GM19035 (cell line): ENCODE measurements around the gene BTBD16.

Experiments used
- ATAC-seq: cut with Tn5 transposase; IDR thresholded peaks from one replicate; pipeline ENCODE4 v1.9.1; 2021; ENCODE audit not compliant: unreplicated experiment

Gene BTBD16

DNA sequence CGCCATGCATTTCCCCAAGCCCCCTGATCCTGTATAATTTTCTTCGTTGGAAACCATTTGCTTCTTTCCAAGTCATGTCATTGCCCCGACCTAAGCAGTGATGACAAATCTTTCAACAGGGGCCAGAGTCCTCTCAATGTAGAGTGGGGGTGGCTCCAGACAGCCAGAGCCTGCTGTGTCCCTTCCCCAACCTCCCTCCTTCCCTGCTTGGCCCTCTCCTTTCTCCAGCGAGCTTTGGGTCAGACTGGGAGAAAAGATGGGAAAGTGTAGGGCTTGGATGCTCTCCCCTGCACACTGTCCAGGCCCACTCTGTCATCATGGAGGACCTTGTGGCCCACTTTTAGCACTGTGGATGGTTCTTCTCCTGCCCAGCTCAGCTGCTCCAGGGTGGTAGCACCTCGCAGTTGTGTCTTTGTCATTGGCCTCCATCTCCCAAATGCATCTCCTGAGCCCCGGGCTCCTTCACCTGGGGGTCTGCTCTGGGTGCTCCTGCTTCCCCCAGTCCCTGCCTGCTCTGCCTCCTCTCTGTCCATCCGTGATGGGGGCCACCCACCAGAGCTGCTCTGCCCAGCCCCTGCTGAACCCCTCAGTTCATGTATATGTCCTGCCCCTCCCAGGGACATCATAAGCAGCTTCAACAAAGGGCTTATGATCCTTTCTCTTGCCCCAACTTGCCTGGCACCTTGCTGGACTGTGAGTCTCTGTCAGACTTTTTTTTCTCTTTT lies 37.5 kb downstream of the BTBD16 start:
- no peak for ATAC-seq

DNA sequence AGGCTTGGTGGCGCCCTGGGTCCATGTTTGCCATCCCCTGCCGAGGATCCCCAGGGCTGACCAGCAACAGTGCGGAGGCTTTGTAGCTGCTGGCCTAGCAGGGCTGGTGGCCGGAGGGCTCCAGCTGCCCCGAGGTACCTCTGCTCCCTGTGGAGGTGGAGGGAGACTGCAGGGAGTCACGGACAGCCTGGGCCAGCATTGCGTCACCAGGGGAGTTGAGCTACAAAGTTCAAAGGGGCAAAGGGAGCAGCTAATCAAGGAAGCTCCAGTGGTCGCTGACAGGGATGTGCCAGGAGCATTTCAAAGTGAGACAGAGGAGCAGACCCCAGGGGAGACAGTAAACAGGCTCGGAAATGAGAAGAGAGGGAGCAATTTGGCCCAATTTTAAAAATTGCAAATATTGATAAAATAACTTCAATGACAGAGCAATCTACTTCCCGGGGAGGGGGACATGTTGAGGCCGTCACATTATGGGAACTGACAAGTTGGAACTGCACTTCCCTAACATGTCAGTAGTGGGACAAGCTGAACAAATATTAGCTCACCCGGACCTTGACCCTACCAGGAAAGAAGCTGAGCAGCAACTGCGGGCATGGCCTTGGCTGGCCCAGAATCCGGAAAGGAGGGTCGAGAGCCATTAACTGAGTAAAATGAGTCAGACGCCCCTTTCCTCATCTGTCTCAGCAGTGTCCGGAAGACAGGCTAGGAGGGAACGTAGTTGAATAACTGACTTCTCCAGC lies 39.4 kb downstream of the BTBD16 start:
- no peak for ATAC-seq

DNA sequence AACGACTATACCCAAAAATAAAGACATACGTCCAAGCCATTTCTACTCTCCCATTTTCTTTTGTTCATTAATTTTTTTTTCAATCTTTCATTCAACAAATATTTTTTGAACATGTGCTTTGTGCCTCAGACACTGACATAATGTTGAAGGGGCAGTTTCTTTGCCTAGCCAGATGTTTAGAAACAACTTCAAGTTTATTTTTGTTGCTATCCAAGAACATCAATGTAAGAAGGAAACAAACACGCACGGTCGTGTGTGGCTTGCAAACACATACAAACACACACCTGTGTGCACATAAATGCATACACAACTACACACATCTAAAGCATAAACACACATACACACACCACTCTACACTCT lies 39.9 kb downstream of the BTBD16 start:
- no peak for ATAC-seq

DNA sequence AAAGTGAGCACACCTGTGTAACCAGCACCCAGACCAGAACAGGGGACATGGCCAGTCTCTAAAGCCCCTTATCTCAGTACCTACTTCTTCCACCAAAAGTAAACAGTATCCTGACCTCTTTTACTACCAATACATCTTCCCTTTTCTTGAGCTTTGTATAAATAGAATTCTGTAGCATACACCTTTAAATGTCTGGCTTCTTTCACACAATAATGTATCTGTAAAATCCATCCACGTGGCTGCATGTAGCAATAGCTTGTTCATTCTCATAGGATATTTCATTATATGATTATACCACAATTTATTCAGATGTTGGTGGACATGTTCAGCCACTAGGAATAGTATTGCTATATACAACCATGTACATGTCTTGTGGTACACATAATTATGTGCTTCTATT lies 40.6 kb downstream of the BTBD16 start:
- ATAC-seq: no peak

DNA sequence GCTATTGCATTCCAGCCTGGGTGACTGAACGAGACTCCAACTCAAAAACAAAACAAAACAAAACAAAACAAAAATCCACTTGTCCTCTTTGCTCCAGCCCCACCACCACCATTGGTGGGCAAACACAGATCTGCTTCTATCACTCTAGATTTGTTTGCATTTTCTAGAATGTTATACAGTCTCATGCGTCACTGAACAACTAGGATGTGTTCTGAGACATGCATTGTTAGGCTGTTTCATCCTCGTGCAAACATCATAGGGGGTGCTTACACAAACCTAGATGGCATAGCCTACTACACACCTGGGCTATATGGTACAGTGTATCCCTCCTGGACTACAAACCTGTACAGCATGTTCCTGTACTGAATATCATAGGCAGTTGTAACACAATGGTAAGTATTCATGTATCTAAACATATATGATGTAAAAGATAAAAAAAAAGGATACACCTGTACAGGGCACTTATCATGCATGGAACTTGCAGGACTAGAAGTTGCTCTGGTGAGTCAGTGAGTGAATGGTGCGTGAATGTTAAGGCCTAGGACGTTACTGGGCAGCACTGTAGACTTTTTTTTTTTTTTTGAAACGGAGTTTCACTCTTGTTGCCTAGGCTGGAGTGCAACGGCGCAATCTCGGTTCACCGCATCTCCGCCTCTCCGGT lies 45.3 kb downstream of the BTBD16 start:
- no peak for ATAC-seq

DNA sequence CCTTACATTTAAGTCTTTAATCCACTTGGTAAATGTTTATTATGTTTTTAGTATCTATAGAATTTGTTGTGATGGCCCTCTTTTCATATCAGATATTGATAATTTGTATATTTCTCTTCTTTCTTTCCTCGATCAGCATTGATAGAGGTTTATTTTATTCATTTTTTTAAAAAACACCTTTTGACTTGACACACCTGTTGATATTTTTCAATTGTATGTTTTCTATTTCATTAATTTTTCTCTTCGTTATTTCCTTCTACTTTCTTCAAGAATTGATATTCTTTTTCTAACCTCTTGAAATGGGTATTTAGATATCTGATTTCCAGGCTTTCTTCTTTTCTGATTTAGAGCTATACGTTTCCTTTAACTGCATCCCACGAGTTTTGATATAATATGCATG lies 50.9 kb downstream of the BTBD16 start:
- no peak for ATAC-seq

DNA sequence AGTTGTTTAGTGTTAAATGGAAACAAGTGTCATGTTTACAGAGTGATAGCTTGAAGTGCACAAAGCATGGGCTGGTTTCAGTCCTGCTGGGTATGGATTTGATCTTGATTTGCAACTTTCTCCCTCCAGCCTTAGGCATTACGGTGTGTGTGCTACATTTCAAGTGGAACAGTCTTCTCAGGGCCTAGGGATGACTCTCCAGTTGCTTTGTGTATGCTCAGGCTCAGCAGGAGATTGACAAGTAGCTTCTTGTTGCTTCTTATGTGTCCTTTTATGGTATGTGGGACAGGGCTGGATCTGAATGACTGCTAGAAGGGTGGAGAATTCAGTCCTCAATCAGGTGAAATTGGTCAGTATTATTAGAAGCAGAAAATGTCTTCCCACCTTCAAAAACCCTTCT lies 52.1 kb downstream of the BTBD16 start:
- ATAC-seq: no peak

DNA sequence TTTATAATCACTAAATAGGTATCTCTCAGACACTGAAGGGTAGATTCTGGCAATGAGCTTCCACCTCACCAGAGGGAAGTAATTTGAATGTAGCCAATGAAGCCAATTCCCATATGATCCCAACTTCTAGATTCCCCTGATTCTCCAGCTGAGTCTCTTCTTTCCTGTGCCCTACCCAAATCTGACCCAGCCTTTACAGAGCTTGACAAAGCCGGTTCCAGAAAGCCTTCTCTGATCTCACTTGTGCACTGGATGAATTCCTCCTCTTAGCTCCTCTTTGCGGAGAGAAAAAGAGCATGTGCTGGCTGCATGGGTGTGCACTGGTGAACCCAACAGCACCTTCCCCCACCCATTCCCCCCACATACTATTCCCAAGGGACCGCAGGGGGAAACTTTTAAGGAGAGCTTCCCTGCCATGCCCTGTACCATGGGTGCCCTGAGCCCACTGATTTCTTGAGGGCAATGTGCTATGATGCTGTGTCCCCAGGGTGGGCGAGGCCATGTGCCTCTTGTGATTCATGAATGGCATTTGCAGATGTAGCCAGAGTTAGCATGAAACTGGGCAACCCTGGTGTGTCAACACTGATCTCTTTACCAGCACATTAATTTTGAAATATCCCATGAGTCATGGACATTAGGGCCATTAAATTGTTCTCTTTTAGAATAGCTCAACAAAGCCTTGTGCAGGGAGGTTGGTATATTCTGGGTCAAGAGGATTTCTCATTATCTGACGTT lies 53.0 kb downstream of the BTBD16 start:
- ATAC-seq: no peak

DNA sequence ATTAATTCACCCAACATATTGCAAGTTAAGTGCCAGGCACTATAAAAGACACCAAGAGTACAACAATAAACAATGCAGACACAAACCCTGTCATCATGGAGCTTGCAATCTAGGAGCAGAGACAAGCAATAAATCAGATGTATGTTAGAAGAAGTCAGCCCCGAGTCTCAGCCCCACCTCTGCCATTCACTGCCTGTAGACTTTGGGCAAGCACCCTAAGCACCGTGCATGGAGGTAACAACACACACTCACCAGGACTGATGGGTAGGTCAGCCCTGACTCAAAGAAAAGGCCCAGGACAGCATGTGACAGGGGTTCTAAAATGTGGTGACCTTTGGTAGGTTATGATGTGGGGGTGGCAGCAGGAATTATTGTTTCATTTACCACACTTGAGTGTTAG lies 54.1 kb downstream of the BTBD16 start:
- ATAC-seq: no peak

DNA sequence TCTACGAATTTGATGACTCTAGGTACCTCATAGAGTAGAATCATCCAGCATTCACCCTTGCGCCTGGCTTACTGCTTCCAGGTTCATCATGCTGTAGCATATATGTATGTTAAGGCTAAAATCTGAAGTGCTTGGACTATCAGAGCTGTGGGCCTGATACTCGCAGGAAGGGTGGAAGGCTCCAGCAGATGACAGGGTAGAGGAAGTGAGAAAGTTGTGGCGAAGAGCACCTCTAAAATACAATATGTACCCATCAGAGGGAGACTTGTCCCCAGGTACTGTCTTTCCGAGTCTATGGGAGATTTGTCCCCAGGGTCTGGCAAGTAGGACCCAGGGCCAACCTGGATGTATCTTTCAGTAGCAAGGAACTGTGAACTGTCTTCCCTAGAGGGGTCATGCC lies 55.3 kb downstream of the BTBD16 start:
- no peak for ATAC-seq

DNA sequence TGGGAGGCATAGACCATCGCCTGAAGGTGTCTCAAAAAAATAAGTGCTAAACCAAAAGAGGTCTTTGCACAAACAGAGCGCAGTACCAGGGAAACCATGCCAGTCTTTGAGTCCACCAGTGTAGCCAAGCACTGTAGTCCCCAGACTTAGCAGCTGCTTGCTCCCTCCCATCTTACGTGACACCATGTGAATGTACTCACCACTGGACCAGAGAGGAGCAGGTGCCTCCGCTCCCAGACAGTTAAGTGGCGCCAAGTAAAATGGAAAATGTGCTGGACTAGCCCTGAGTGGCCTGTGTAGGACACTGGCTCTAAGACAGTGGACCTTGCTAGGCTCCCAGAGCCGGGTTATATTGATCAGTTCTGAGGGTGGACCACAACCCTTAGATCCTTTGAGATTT lies 55.7 kb downstream of the BTBD16 start:
- no peak for ATAC-seq

DNA sequence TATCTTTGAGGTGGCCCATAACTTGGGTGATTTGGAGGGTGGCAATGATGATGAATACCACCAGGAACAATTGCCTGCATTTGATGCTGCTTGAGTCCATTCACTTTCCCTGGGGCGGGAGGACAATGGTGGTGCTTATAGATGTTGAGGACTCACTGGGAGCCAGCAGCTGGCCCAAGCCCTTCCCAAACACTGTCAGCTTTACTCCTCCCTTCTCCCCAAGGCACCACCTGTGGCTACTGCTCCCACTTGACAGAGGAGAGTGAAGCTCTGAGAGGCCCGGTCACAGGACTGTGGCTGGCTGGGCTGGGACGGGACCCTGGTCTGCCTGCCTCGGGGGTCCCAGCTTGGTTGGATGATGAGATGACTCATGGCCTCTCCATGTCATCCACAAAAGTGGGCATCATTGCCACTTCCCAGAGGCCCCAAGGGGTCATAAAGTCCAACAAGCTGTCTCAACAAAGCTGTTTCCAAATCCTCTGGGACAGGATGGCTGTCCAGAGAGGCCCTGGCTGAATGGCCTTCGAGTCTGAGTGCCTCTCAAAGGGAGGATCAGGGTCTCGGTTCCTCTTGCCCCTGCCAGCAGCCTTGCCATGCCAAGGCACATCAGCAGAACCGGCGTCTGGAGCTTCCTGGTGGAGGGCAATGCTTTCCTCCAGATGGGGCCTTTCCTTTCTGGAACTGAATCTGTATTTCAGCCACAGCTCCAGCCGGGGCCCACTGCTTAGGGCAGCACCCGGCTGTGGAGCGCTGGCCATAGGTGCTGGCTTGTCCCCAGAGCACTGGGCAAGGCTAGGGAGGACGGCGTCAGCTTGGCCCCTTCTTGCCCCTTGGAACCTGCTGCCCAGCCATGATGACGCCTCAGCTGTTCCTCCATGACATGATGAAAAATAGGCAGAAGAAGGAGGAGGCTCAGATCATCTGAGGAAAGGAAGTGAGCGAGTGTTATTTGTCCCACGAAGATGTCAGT lies 56.4 kb downstream of the BTBD16 start:
- ATAC-seq: no peak

DNA sequence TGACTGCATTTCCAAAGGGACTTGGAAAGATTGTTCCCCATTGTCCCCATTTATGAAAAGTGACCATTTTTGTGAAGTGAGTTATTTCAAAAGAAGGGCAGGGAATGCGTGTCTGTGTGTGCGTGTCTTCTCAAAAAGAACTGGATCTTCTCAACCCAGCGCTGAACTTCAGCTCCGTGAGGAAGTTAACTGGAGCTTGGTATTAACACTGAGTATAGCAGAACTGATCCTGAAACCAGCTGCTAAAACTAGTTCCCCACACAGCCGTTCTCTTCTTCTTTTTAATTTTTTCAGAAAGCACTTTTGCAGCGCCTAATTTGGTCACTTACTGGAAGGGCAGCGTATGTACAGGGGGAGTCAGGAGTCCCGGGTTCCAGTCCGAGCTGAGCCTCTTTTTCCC lies 57.6 kb downstream of the BTBD16 start:
- ATAC-seq: no peak

DNA sequence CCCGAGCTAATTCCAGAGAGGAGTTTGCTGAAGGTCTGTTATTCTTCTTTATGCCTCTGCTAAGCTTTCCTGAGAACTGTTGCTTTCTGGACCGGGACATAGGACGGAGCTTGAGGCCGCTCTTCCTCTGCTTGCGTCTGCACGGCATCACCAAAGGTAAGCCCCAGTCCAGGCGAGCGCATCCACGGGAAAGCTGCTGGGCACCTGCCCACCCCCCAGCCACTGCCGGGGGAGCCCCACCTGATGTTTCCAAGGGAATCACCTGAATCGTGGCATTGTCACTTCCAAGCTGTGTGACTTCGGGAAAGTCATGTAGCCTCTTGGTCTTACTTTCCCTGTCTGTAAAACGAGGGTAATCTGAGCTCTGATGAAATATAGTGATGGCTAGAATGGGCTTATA lies 58.3 kb downstream of the BTBD16 start:
- ATAC-seq: no peak

DNA sequence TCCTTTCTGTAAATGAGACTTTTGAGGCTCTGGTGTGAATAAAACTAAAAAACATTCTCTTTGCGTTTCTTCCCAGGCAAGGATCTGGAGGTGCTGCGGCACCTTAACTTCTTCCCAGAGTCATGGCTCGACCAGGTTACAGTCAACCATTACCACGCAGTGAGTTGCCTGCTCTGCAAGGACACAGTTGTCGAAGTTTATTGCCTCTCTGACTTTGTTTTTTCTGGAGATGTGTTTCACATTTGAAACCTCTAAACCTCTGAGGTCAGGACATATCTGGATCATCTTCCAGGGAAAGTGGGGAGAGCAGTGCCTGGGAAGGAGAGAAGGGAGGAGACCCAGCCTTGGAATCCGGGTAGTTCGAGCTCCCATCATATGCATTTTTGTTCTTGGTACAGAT lies 60.0 kb downstream of the BTBD16 start:
- no peak for ATAC-seq

DNA sequence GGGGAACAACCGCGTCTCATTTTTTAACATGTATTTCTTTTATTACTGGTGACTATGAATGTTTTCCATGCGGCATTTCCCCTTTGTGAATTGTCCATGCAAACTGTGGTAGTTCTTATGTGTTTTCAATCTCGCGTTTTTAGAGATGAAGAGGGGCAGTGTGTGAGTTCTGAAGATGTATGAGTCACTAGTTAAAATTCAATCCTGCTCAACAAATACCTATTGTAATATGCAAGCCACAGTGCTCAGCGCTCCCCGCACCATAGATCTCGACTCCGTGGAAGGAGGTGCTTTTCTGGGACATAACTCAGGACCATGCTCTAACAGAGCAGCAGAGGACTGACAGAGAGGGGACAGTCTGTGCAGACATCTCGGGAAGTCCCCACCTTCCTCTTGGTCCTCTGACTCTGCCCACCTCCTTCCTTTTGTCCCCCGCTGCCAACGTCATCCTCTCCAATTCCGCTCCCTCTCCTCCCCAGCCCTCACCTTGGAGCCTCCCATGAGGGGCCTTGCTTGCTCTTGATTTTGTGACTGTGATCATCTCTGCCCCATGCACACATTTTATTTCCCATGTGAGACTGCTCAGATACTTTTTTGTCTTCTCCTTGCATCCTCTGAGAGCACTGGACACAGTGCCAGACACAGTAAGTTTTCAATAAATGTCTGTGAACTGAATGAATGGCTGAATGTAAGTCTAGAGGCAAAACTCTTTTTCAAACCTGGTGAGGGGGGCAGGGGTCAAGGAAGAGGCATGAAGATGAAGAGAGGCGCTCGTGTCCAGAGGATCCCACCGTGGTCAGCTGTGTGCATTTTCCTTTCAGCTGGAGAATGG lies 60.7 kb downstream of the BTBD16 start:
- ATAC-seq: no peak

DNA sequence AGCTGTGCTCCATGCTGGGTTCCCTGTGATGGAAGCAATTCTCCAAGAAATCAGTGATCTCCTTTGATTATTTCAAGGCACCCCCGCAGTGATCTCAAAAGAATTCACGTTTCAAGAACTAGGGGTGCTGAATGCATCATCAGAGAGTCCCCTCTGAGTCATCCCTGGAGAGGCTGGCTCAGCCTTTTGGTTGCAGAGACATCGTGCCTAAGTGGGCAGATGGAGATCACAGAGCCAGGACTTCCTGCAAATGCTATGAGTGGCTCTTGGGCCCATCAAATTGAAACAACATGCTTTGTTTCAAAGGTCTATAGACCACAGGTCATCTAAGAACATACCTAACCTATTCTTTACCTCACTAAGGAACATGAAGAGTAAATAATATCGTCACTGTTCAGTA lies 61.9 kb downstream of the BTBD16 start:
- no peak for ATAC-seq

DNA sequence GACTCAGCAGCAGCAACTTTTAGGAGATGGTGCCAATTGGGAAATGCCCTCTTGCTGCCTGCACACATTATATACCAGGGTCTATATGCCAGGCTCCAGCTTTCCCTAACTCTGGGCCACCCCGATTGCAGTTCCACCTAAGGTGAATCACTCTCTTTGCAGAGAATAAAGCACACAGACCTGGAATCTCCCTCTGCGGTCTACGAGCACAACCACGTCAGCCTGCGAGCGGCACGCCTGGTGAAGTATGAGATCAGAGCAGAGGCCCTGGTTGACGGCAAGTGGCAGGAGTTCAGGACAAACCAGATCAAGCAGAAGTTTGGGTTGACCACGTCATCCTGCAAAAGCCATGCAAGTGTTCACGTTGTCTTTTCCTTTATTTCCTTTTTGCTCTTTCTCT lies 65.2 kb downstream of the BTBD16 start:
- ATAC-seq: no peak

DNA sequence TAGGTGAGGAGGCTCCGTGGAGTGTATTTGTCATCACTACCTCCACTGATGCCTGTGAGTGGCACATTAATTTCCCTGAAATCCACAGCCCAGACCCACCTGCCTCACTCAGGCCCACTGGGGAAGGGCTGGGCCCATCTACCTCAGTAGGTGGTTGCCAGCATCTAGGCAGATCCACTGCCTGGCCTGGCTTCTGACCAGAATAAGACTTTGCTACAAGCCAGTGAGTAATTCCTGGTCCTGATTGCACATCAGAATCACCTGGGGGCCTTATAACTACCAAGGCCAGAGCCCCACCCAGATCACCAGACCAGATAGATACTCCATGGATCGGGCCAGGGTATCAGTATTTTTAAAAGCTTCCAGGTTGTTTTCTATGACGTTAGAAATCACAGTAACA lies 65.9 kb downstream of the BTBD16 start:
- no peak for ATAC-seq
